GM12878 (cell line): ENCODE measurements around the gene OSBPL2. TPM values are rescaled to one million over a fixed set of nuclear protein-coding genes. Genes with fewer than 3 reads are reported as not detected.

Experiments used
- ATAC-seq: fragments of 200-7000 bp; cut with Tn5 transposase; 3 replicates; pipeline ENCODE4 v1.9.1; 2020; ENCODE audit warnings: mild to moderate bottlenecking, moderate library complexity
- BruUV-seq: library from RNA; stranded (reverse); fragments of 400-500 nt; replicated peaks from 2 replicates; lab custom pipeline; 2021; lab: Mats Ljungman, UMichigan
- CTCF ChIA-PET: fragments of 300-600 bp; sonication (Branson Sonifier 250); formaldehyde crosslinking; extraction: SDS; loops from one replicate; lab custom pipeline; 2021; ENCODE audit warnings: inconsistent platforms; lab: Yijun Ruan, JAX
- POLR2A ChIA-PET: fragments of 350-600 bp; formaldehyde crosslinking; extraction: SDS; loops from one replicate; lab custom pipeline; 2021; ENCODE audit warnings: inconsistent platforms; lab: Charles Lee
- RAD21 ChIA-PET: fragments of 300-600 bp; sonication (Branson Sonifier 250); formaldehyde crosslinking; loops from one replicate; lab custom pipeline; 2023; ENCODE audit warnings: antibody characterized with exemption; ENCODE audit not compliant: unreplicated experiment; lab: Charles Lee
- SMC1A ChIA-PET: fragments of 300-600 bp; sonication (Branson Sonifier 250); formaldehyde crosslinking; loops from one replicate; lab custom pipeline; 2023; ENCODE audit not compliant: unreplicated experiment, uncharacterized antibody; lab: Charles Lee
- DNase-seq: peaks from one replicate; pipeline ENCODE4 v3.0.0-alpha.2; 2011; ENCODE audit warnings: low read depth, low spot score
- FAIRE-seq: peaks from 3 replicates; lab custom pipeline; 2011; peaks lifted over from hg19 to GRCh38; lab: Jason Lieb, UNC
- H2AFZ ChIP-seq: 2 replicates; pipeline ENCODE4 v1.6.0; 2011; ENCODE audit warnings: low read depth, low read length, control low read depth; ENCODE audit not compliant: control insufficient read depth
- H3K27ac ChIP-seq: 2 replicates; pipeline ENCODE4 v1.5.1; 2011; ENCODE audit warnings: control low read depth; ENCODE audit not compliant: control insufficient read depth, insufficient read depth
- H3K27me3 ChIP-seq, 2 experiments: replicated peaks in 1 of 2; 2 replicates each; pipeline versions ENCODE4 v1.6.0 to v1.6.1; 2011; ENCODE audit warnings: low read length in 1 of 2; ENCODE audit not compliant: control insufficient read depth in 2 of 2, insufficient read depth in 2 of 2
- H3K36me3 ChIP-seq, 2 experiments: 2 replicates each; pipeline ENCODE4 v1.5.1; 2011; ENCODE audit warnings: low read length in 1 of 2; ENCODE audit not compliant: control insufficient read depth in 2 of 2, insufficient read depth in 2 of 2
- H3K4me1 ChIP-seq: 2 replicates; pipeline ENCODE4 v1.6.1; 2011; ENCODE audit warnings: mild to moderate bottlenecking, low read length, moderate library complexity, mixed read lengths; ENCODE audit not compliant: control insufficient read depth, insufficient read depth
- H3K4me2 ChIP-seq: 2 replicates; pipeline ENCODE4 v1.6.0; 2011; ENCODE audit warnings: control low read depth; ENCODE audit not compliant: control insufficient read depth, insufficient read depth
- H3K4me3 ChIP-seq: fragments of 200-600 bp; sonication (generic); 2 replicates; pipeline ENCODE4 v1.5.1; 2016
- H3K79me2 ChIP-seq: 2 replicates; pipeline ENCODE4 v1.6.0; 2011; ENCODE audit warnings: low read length; ENCODE audit not compliant: control insufficient read depth, insufficient read depth
- H3K9ac ChIP-seq: 2 replicates; pipeline ENCODE4 v1.8.0; 2011; ENCODE audit warnings: low read length, control low read depth, mixed read lengths; ENCODE audit not compliant: control insufficient read depth, insufficient read depth
- H3K9me3 ChIP-seq: replicated peaks from 3 replicates; pipeline ENCODE4 v1.5.1; 2011; ENCODE audit warnings: mild to moderate bottlenecking, low read length; ENCODE audit not compliant: control insufficient read depth, insufficient read depth
- H4K20me1 ChIP-seq: 2 replicates; pipeline ENCODE4 v1.6.0; 2011; ENCODE audit not compliant: control insufficient read depth, insufficient read depth
- ASH2L ChIP-seq: fragments of 300-600, 200-600 bp; sonication (generic); IDR thresholded peaks from 2 replicates; pipeline ENCODE4 v1.6.1; 2017; ENCODE audit warnings: low read depth, mild to moderate bottlenecking, borderline replicate concordance
- CBX5 ChIP-seq: sonication (generic); IDR thresholded peaks from 2 replicates; pipeline ENCODE4 v1.6.1; 2016; ENCODE audit warnings: low read depth, moderate library complexity, mild to moderate bottlenecking, inconsistent platforms
- CEBPB ChIP-seq, 2 experiments: fragments of 150-350 bp in 1 of 2; IDR thresholded peaks; 2 replicates each; pipeline ENCODE4 v1.6.1; 2012 to 2014; ENCODE audit warnings: low read depth in 2 of 2, low read length in 2 of 2, borderline replicate concordance in 1 of 2, inconsistent platforms in 1 of 2
- EGR1 ChIP-seq, 2 experiments: IDR thresholded peaks; 1 replicate in 1 of 2; 2 replicates in 1 of 2; pipeline ENCODE4 v1.6.1; 2011 to 2012; ENCODE audit warnings: low read depth in 2 of 2, low read length in 2 of 2, borderline replicate concordance in 1 of 2, mild to moderate bottlenecking in 1 of 2, moderate library complexity in 1 of 2
- ETV6 ChIP-seq, 2 experiments: fragments of 450-650 bp in 1 of 2; IDR thresholded peaks in 1 of 2; conservative IDR thresholded peaks in 1 of 2; 2 replicates each; pipeline ENCODE4 v1.6.1; 2014; ENCODE audit warnings: antibody characterized with exemption in 1 of 2, borderline replicate concordance in 1 of 2, low read depth in 1 of 2, mild to moderate bottlenecking in 1 of 2, moderate library complexity in 1 of 2
- GABPA ChIP-seq: IDR thresholded peaks from 2 replicates; pipeline ENCODE4 v1.6.1; 2014; ENCODE audit warnings: antibody characterized with exemption, low read depth, mild to moderate bottlenecking, inconsistent platforms
- IKZF2 ChIP-seq, 2 experiments: fragments of 450-650 bp; IDR thresholded peaks; 2 replicates each; pipeline ENCODE4 v1.6.1; 2017; ENCODE audit warnings: mild to moderate bottlenecking in 2 of 2, moderate library complexity in 2 of 2
- MEF2A ChIP-seq: IDR thresholded peaks from 2 replicates; pipeline ENCODE4 v1.6.1; 2011; ENCODE audit warnings: low read depth, mild to moderate bottlenecking, low read length, moderate library complexity; ENCODE audit not compliant: insufficient read depth
- MTA2 ChIP-seq: fragments of 450-650 bp; IDR thresholded peaks from 2 replicates; pipeline ENCODE4 v1.6.1; 2016; ENCODE audit warnings: low read depth, mild to moderate bottlenecking, moderate library complexity
- PML ChIP-seq: IDR thresholded peaks from 2 replicates; pipeline ENCODE4 v1.6.1; 2012; ENCODE audit warnings: low read length, inconsistent platforms
- POU2F2 ChIP-seq: IDR thresholded peaks from 3 replicates; pipeline ENCODE4 v1.6.1; 2011; ENCODE audit warnings: low read depth, mild to moderate bottlenecking, low read length, borderline replicate concordance
- SMAD1 ChIP-seq: fragments of 450-650 bp; IDR thresholded peaks from 2 replicates; pipeline ENCODE4 v1.6.1; 2018; ENCODE audit warnings: mild to moderate bottlenecking, low read depth; ENCODE audit not compliant: partially characterized antibody
- SUPT20H ChIP-seq: IDR thresholded peaks from 2 replicates; pipeline ENCODE4 v1.6.1; 2011; ENCODE audit warnings: low read depth, mild to moderate bottlenecking, low read length, moderate library complexity, borderline replicate concordance; ENCODE audit not compliant: control insufficient read depth
- SUZ12 ChIP-seq: fragments of 200-600 bp; sonication (generic); IDR thresholded peaks from one replicate; pipeline ENCODE4 v1.6.1; 2018; ENCODE audit warnings: antibody characterized with exemption, mild to moderate bottlenecking; ENCODE audit not compliant: unreplicated experiment
- WRNIP1 ChIP-seq: IDR thresholded peaks from 2 replicates; pipeline ENCODE4 v1.6.1; 2011; ENCODE audit warnings: low read depth, low read length, improper control_type of control experiment, borderline replicate concordance
- ZNF24 ChIP-seq: fragments of 450-650 bp; IDR thresholded peaks from 2 replicates; pipeline ENCODE4 v1.6.1; 2017; ENCODE audit warnings: antibody characterized with exemption, mild to moderate bottlenecking
- WGBS: methylation state at CpG from one replicate; pipeline ENCODE4 v1.1.6; 2016; ENCODE audit warnings: low lambda C conversion rate; ENCODE audit not compliant: insufficient replicate concordance, insufficient coverage; ENCODE audit errors: missing lambda C conversion rate; 5-methylcytosine and 5-hydroxymethylcytosine counted together
- in situ Hi-C: fragments of 300-500 bp; cut with MboI; formaldehyde crosslinking; loops from 9 replicates; pipeline ENCODE4 v1.14.3; 2018; ENCODE audit warnings: mixed read lengths
- intact Hi-C: fragments of 100-400 bp; cut with micrococcal nuclease; formaldehyde crosslinking; loops from one replicate; pipeline ENCODE4 v1.14.2; 2022; ENCODE audit not compliant: unreplicated experiment
- polyA plus RNA-seq, 11 experiments: library from polyadenylated mRNA; depleted of rRNA in 4 of 11; unstranded in 6 of 11; stranded (reverse) in 5 of 11; fragments of >200 nt; fragmentation: Nextera tagmentation in 4 of 11; fragmentation: Illumina TruSeq in 1 of 11; extraction: Ambion mirVana in 4 of 11; extraction: Trizol in 1 of 11; gene quantifications; 1 replicate in 1 of 11; 2 replicates in 10 of 11; pipeline versions ENCODE4 v1.2.1 to v1.2.3, GENCODE V29; 2011 to 2016; ENCODE audit warnings: inconsistent platforms in 2 of 11, missing spikeins in 2 of 11, low read depth in 1 of 11
- total RNA-seq, 4 experiments: library from RNA; depleted of rRNA in 3 of 4; stranded (reverse); fragments of >200 nt in 3 of 4; fragmentation: Illumina TruSeq in 1 of 4; extraction: Trizol in 1 of 4; gene quantifications; 2 replicates each; pipeline versions ENCODE4 v1.2.1 to v1.2.3, GENCODE V29; 2013 to 2021

OSBPL2 gene
- total and polyA plus RNA-seq, 10 of the 15 experiments (the other 5 are each of a cell fraction or from before 2014, with no cell fraction given): 2.8 to 22.3 (median 14.7) TPM

- TF ChIP-seq MEF2A: no peak
- no peak for TF ChIP-seq PML
- no peak for TF ChIP-seq SUZ12
These were observed 94.1 kb downstream of the OSBPL2 start (continued) for GRCh38 chr20:62332421-62332820.

- ATAC-seq (no peak), FAIRE-seq (no peak), DNase-seq (no peak)
- Histone ChIP-seq H3K27ac (no peak overlapping the region), H3K9ac (no peak overlapping the region), H3K4me1 (peaks cover 20% of the 10 kb centered on the region), H4K20me1 (no peaks in the 10 kb centered on the region), H3K27me3 (no peaks in the 10 kb centered on the region), H3K9me3 (no peaks in the 10 kb centered on the region), H3K4me3 (no peak overlapping the region), H3K36me3 (no peaks in the 10 kb centered on the region), H3K79me2 (no peaks in the 10 kb centered on the region), H3K4me2 (no peak overlapping the region), H2AFZ (no peak overlapping the region)
- ChIA-PET CTCF (no interaction called here), SMC1A (no interaction called here), RAD21 (no interaction called here), POLR2A (no interaction called here)
- 87% methylated on average over 33 of the region's 34 CpGs for WGBS
- in situ Hi-C loops (no loop called here), intact Hi-C loops (no loop called here)
- no TSS peak for BruUV-seq
- TF ChIP-seq EGR1 (IDR thresholded peaks at IDR 0.05; ENCODE audit: borderline replicate concordance in 1 of 2, low read depth in 2 of 2, low read length in 2 of 2) (no peak), SUPT20H (no peak), GABPA (no peak), ZNF24 (no peak), POU2F2 (no peak), SMAD1 (no peak), ASH2L (no peak), ETV6 (conservative IDR thresholded peaks at IDR 0.05 in 1 of 2, IDR thresholded peaks at IDR 0.05 in 1 of 2; ENCODE audit: borderline replicate concordance in 1 of 2, low read depth in 1 of 2) (no peak), MTA2 (no peak), CEBPB (IDR thresholded peaks at IDR 0.05; ENCODE audit: borderline replicate concordance in 1 of 2, low read depth in 2 of 2, low read length in 2 of 2) (no peak), WRNIP1 (no peak), IKZF2 (IDR thresholded peaks at IDR 0.05) (no peak), CBX5 (no peak)
- TF ChIP-seq, all 136 proteins: peak for 0
These were observed 94.9 kb downstream of the OSBPL2 start for GRCh38 chr20:62332989-62333819.
